Measurements from ENCODE around the gene SCYGR1. TPM values are rescaled to one million over a fixed set of nuclear protein-coding genes. Genes with fewer than 3 reads are reported as not detected.

The SCYGR1 gene
- total RNA-seq, 1 experiment from 2014 or later, result not detected

DNA sequence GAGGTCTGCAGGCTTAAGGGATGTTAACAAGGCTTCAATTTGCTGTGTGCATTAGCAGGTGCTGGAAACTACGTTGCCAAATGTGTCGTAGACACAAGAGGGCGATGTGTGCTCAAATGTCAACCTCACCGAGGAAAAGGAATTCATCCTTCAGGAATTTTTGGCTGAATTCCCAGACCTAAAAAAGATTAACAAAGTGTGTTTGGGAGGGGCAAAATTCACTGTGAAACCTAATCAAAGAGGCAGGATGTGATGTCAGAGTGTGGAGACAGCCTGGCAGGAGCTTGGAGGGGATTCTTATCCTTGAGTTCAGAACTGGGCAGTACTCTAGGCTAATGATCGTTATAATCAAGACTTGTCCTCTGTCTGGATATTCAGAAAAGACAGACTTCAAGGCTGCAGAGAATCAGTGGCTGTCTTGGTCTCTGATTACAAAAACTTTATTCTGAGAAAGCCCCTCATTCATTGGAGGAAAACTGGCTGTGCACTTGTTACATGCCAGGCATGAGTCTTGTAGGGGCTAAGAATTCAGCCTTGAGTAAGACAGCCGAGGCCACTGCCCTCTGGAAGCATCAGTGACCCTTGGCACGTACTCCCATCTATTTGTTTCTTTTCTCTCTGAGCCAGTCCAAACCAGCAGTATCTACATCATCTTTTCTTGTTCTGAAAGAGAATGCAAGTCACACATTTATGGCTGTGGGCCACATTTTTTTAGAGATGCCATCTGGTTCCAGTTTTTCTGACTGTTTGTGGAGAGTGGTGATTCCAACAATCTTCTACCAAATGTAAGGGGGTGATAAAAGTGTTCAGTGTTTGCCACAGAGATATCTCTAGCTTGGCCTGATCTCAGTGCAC, 18.7 kb upstream of the SCYGR1 start:
- DNase-seq (ENCODE audit: low spot score), result peak; percentile 99
- TSS peak; percentile 97 for BruUV-seq (replicated peaks)
- CTCF ChIA-PET, result interaction anchor here (0.6 to 2.4 kb wide), 5 partner anchors 9 to 457 kb away, joined by 3 to 23 read pairs (median 4); no protein-coding TSS in a partner anchor
- Histone ChIP-seq H3K9me3 (ENCODE audit: low read depth, low read length, poor library complexity, severe bottlenecking) (no peaks in the 10 kb centered on the region), H3K4me1 (ENCODE audit: insufficient read depth, low read length, poor library complexity, severe bottlenecking) (peaks cover 30% of the 10 kb centered on the region), H3K36me3 (ENCODE audit: insufficient read depth, low read length, poor library complexity, severe bottlenecking) (no peaks in the 10 kb centered on the region), H3K4me3 (ENCODE audit: low read depth, low read length, poor library complexity, severe bottlenecking) (no peak overlapping the region), H3K27me3 (replicated peaks; ENCODE audit: insufficient read depth, low read depth, low read length, poor library complexity) (no peaks in the 10 kb centered on the region), H3K27ac (ENCODE audit: low read depth, low read length, poor library complexity, severe bottlenecking) (peak overlapping the region; percentile 95)
- TF ChIP-seq EZH2 (IDR thresholded peaks at IDR 0.05; ENCODE audit: borderline replicate concordance, low read depth, low read length, poor library complexity, severe bottlenecking), result no peak
- TF ChIP-seq, protein P1, sequence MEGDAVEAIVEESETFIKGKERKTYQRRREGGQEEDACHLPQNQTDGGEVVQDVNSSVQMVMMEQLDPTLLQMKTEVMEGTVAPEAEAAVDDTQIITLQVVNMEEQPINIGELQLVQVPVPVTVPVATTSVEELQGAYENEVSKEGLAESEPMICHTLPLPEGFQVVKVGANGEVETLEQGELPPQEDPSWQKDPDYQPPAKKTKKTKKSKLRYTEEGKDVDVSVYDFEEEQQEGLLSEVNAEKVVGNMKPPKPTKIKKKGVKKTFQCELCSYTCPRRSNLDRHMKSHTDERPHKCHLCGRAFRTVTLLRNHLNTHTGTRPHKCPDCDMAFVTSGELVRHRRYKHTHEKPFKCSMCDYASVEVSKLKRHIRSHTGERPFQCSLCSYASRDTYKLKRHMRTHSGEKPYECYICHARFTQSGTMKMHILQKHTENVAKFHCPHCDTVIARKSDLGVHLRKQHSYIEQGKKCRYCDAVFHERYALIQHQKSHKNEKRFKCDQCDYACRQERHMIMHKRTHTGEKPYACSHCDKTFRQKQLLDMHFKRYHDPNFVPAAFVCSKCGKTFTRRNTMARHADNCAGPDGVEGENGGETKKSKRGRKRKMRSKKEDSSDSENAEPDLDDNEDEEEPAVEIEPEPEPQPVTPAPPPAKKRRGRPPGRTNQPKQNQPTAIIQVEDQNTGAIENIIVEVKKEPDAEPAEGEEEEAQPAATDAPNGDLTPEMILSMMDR (conservative IDR thresholded peaks at IDR 0.05; ENCODE audit: low read depth, low read length), result peak; percentile 89
- POLR2A ChIA-PET (ENCODE audit: low non-redundant PET), result interaction anchor here (0.6 kb wide), 2 partner anchors 8 to 401 kb away, joined by 3 to 6 read pairs; no protein-coding TSS in a partner anchor
- intact Hi-C loops (cut with micrococcal nuclease; ENCODE audit: unreplicated experiment), result loop anchor here (1.0 to 5.0 kb wide), 4 partner anchors 66 to 532 kb away; partner anchors contain the start of gene AGFG1

DNA sequence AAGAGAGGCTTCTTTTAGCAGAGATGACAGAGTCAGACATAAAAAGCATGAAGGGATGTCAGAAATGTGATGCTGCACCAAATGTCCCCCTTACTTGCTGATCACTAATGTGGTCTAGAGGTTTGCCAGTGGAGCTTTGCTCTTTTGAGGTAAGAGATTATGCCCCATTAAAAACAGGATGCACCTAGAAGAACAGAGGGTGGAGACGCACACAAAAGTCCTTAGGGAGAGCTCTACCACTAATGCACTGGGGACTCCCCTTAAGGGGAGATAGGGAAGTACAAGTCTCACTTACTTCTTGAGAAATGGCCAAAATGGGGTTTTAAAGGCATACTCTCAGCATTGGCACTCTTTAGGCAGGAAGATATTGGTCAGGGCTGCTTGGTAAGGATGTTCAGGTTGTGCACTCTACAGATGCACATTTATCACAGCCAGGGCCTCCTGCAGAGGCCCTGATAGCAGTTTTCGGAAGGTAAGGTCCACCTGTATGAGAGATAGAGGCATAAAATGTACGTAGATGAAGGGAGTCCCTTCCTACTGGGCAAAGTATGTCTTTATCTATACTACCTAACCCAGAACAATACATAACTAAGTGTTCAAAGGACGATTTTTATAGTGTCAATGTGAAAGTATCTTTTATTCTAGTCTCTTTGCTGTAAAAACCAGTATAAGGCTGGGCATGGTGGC, 17.0 kb upstream of the SCYGR1 start:
- ChIA-PET POLR2A (ENCODE audit: low non-redundant PET) (no interaction called here), CTCF (interaction anchor here (0.9 kb wide), 1 partner anchor 31 kb away, joined by 5 read pairs; no protein-coding TSS in a partner anchor)
- H3K36me3 ChIP-seq (ENCODE audit: insufficient read depth, low read length, poor library complexity, severe bottlenecking), result no peaks in the 10 kb centered on the region
- intact Hi-C loops (cut with micrococcal nuclease; ENCODE audit: unreplicated experiment), result loop anchor here (2.0 to 5.0 kb wide), 3 partner anchors 68 to 480 kb away; partner anchors contain the start of gene AGFG1
- TF ChIP-seq, protein P1 (conservative IDR thresholded peaks at IDR 0.05; ENCODE audit: low read depth, low read length), result no peak
- no peak for TF ChIP-seq EZH2 (IDR thresholded peaks at IDR 0.05; ENCODE audit: borderline replicate concordance, low read depth, low read length, poor library complexity, severe bottlenecking)
- H3K9me3 ChIP-seq (ENCODE audit: low read depth, low read length, poor library complexity, severe bottlenecking), result no peaks in the 10 kb centered on the region
- no peaks in the 10 kb centered on the region for H3K27me3 ChIP-seq (replicated peaks; ENCODE audit: insufficient read depth, low read depth, low read length, poor library complexity)
- peaks cover 22% of the 10 kb centered on the region for H3K4me1 ChIP-seq (ENCODE audit: insufficient read depth, low read length, poor library complexity, severe bottlenecking)
- BruUV-seq (replicated peaks), result no TSS peak
- H3K27ac ChIP-seq (ENCODE audit: low read depth, low read length, poor library complexity, severe bottlenecking), result no peak overlapping the region
- peak; percentile 49 for DNase-seq (ENCODE audit: low spot score)
- H3K4me3 ChIP-seq (ENCODE audit: low read depth, low read length, poor library complexity, severe bottlenecking), result no peak overlapping the region

DNA sequence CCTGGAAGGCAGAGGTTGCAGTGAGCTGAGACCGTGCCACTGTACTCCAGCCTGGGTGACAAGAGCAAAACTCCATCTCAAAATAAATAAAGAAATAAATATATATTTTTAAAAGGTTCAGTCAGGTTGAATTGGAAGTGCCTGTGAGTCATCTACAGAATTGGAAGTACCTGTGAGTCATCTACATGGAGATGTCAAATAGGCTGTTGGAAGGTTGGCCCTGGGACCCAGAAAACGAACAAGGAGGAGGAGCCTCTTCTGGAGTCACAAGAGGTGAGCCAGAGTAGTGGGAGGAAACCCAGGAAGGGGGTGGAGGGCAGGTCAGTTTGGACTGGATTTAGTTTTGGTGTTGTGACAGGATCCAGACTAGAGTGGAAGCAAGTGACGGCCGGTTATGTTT, 15.2 kb upstream of the SCYGR1 start:
- Histone ChIP-seq H3K27ac (ENCODE audit: low read depth, low read length, poor library complexity, severe bottlenecking) (no peak overlapping the region), H3K9me3 (ENCODE audit: low read depth, low read length, poor library complexity, severe bottlenecking) (no peaks in the 10 kb centered on the region), H3K4me1 (ENCODE audit: insufficient read depth, low read length, poor library complexity, severe bottlenecking) (peaks cover 17% of the 10 kb centered on the region), H3K4me3 (ENCODE audit: low read depth, low read length, poor library complexity, severe bottlenecking) (no peak overlapping the region), H3K27me3 (replicated peaks; ENCODE audit: insufficient read depth, low read depth, low read length, poor library complexity) (no peaks in the 10 kb centered on the region), H3K36me3 (ENCODE audit: insufficient read depth, low read length, poor library complexity, severe bottlenecking) (no peaks in the 10 kb centered on the region)
- CTCF ChIA-PET, result no interaction called here
- POLR2A ChIA-PET (ENCODE audit: low non-redundant PET), result no interaction called here
- DNase-seq (ENCODE audit: low spot score), result no peak
- TF ChIP-seq EZH2 (IDR thresholded peaks at IDR 0.05; ENCODE audit: borderline replicate concordance, low read depth, low read length, poor library complexity, severe bottlenecking), result no peak
- TF ChIP-seq, protein P1 (conservative IDR thresholded peaks at IDR 0.05; ENCODE audit: low read depth, low read length), result no peak
- intact Hi-C loops (cut with micrococcal nuclease; ENCODE audit: unreplicated experiment), result no loop called here
- no TSS peak for BruUV-seq (replicated peaks)

Data from A673 (cell line).